Forelimb muscle (tissue), 1 donor: Measurements from ENCODE around the gene DIPK1B. TPM values are rescaled to one million over a fixed set of nuclear protein-coding genes. Genes with fewer than 3 reads are reported as not detected.

Experiments
- DNase-seq: peaks from one replicate; pipeline ENCODE4 v3.0.0-alpha.2; 2013; ENCODE audit warnings: low read depth
- polyA plus RNA-seq: library from polyadenylated mRNA; unstranded; fragments of 120-200 nt; gene quantifications from one replicate; pipeline ENCODE4 v1.2.1, GENCODE V29; 2013; ENCODE audit not compliant: insufficient read length

DIPK1B gene
- polyA plus RNA-seq, 1 donor: 18.2 TPM

- no peak for DNase-seq
Observed at GRCh38 chr9:136686794-136687711, 25.3 kb upstream of the DIPK1B start, which contains the start of gene AGPAT2. TSS of gene AGPAT2 (minus strand) at chr9:136687457. CDS start at chr9:136687357, 100 bp downstream.

DNA sequence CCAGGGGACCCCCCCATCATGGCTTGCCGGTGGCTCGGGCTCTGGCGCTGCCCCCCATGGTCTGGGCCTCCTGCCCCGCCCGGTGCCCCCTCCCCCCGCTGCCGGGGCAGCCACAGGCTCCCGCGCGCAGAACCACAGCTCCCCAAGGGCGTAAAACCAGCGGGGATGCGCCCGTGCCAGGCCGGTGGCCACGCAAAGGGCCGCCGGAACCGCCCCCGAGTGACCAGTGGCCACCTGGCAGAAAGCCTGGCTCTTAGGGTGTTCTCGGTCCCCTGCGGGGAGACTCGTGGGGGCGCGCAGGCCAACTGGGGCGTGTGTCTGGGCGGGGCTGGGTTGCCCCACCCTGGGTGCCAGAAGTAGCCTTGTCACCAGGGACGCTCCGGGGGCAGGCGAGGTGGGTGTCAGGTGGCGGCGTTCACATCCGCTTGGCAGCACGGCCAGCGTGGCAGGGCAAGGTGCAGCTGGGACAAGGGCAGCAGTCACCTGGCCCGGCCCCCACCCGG, 24.6 kb upstream of the DIPK1B start:
- DNase-seq: no peak

GRCh38 chr9:136688274-136689107, 23.9 kb upstream of the DIPK1B start:
- DNase-seq: no peak

DNA sequence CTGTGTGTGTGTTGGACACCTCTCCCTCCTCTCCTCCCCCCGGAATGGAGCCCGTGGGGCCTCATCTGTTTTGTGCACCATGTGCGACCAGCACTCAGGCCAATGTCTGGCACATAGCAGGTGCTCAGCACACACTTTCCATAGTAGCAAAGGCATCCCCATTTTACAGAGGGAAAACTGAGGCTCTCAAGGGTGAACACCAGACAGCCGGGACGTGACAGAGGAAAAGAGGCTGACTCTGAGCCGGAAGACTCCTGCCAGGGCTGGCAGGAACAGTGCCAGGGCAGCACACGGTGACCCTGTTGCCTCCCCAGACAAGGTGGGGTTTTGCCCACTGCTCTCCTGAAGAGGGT, 23.3 kb upstream of the DIPK1B start:
- DNase-seq: no peak

GRCh38 chr9:136690104-136690805, 22.1 kb upstream of the DIPK1B start:
- DNase-seq: no peak

GRCh38 chr9:136690806-136691261, 21.5 kb upstream of the DIPK1B start:
- DNase-seq: no peak

GRCh38 chr9:136691316-136692184, 20.8 kb upstream of the DIPK1B start:
- no peak for DNase-seq

DNA sequence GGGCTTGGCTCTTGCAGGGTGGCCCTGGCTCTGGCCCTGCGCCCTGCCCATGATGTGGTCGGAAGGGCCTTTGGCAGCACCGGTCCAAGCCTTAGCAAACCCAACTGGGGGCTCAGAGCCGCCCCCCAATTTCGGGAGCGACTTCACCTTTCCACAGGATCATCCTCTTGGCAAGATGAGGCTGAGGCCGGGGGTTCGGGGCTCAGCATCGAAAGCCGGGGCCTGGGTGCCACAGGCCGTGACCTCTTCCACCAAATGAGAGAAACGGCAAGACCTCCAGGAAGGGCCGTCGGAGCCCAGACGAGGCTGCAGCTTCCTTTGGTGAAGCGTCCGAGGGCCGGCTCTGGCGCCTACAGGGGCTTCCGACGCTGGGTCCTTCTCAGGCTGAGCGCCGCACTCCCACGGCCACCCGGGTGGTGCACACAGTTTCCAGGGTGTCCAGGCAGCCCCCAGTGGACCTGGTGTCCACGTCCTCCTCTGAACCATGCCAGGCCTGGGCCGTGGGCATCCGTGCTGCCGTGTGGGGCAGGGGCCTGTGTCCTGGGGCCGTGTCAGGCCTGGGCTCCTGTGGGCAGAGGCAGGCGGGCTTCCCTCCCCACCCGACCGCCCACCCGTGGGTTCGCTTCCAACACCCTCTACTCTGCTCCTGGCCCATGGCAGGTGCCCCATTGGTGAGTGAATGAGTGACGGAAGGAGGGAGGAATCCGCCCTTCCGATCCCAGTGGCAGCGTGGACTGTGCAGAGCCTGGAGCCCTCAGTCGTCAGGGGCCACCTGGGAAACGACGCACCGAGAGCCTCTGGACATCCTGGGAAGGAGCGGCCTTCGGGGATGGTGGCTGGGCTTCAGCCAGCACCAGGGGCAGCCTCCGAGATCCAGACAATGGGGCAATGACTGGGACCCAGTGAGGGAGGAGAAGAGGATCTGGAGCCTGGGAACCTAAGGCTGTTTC, 19.9 kb upstream of the DIPK1B start:
- no peak for DNase-seq

DNA sequence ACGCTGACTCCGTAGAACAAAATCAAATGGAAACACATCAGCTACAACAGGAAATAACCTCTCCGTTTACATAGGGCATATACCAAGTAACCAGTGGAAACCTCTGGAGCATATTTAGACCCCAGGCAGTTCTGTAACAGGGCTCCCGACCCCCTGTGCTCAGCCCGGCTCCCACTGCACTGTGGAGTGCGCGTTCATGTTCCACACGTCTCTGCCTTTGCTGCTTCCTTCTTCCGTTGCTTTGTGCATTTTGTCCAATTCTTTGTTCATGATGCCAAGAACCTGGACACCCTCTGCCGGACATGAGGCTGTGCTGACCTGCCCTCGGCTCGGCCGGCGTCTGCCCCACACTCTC, 19.3 kb upstream of the DIPK1B start:
- no peak for DNase-seq

DNA sequence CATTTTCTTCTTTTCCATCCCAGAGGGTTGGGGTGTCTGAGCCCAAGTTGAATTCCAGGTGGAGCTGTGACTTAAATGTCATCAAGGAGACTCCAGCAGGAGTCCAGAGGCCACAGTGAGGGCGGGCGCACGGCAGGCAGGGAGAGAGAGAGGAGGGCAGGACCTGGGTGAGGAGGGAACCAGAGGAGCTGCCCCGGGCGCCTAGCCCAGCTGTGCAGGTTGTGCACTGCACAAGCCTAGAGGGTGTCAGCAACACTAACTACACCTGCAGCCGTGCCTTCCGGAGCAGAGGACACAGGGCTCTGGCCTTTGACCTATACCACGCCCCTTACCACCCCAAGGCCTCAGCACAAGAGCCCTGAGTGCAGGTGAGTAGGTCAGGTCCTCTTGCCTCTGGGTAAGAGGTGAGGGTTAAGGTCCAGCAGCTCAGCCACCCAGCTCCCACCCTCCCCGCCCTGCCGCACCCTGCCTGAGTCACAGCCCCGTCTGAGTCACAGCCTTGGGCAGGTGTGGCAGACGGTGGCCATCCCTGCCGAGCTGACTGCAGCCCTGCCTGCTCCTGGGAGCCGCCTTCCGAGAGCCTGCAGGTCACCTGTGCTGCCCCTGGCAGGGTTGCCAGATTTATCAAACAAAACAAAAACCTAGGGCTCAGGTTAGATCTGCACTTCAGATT, 18.7 kb upstream of the DIPK1B start:
- DNase-seq: no peak

- DNase-seq: no peak
Observed at GRCh38 chr9:136694163-136694871, 18.1 kb upstream of the DIPK1B start.

DNA sequence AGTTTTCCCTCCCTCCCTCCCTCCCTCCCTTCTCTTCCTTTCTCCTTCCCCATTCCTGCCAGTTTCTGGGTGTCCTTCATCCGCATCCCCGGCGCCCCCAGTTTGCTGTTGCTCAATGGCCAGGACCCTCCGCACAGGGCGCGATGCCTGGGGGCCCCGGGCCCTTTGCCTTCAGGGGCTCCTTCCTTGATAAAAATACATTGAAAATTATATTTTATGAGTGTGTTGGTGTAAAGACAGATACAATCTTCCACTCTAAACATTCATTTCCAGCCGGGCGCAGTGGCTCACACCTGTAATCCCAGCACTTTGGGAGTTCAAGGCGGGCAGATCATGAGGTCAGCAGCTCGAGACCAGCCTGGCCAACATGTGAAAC, 17.5 kb upstream of the DIPK1B start:
- DNase-seq: no peak

DNA sequence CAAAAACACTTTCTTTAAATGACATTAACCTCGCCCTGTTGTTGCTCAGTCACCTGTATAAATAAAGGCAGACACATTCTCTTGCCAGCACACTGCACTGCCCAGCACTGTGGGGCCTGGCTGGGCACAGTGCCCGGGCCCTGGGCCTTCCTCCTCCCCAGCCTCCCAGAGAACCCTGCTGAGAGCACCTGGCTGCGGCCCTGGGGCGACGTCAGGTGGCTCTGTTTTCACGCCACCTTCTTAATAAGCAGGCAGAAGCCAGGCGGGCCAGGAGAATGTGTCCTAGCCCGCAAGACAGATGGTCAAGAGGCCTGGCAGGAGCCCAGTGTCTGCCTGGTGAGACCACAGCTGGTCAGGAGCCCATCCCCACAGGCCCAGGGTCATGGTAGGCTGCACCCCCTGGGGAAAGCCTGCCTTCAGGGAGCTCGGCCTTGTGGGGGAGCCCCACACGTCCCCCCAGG, 16.9 kb upstream of the DIPK1B start:
- no peak for DNase-seq

DNA sequence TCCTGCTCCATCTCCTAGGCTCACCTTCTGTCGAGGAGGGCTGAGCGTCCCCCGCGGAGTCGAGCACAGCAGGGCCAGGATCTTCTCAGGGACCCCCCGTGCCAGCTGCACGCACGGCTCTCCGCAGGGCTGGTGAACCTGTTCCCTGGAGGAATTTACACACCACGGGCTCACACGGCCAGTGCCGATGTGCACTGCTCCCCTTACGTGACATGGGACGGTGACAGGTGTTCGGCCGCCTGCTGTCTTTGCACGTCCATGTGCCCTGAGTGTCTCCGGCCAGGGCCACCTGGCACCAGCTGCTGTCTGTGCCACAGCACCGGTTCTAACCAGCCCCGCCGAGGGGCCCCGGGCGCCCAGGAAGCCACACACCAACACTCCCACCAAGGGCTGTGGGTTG, 16.4 kb upstream of the DIPK1B start:
- DNase-seq: no peak

DNA sequence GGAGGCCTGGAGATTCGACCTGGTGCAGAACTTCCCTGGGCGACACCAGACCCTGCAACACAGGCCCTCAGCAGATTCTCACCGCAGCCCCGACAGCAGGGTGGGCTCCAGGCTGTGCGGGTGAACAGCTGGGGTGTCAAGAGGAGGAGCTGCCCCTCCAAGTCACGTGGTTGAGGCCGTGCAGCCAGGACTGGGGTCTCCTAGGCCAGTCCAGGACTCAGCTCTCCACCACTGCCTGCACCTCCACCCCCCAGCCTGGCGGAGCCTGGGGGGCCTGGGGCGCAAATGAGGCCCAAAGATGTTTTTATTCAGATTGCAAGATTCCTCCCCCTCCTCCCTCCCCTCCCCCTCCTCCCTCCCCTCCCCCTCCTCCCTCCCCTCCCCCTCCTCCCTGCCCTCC, 15.9 kb upstream of the DIPK1B start:
- DNase-seq: no peak

- DNase-seq: no peak
Observed at GRCh38 chr9:136697146-136697820, 15.1 kb upstream of the DIPK1B start.

- DNase-seq: no peak
Observed at GRCh38 chr9:136697821-136698526, 14.4 kb upstream of the DIPK1B start.
